HG03469 (cell line): ENCODE results near the gene HRH3.

Source experiments
- ATAC-seq: cut with Tn5 transposase; IDR thresholded peaks from one replicate; pipeline ENCODE4 v1.9.1; 2021; ENCODE audit warnings: mild to moderate bottlenecking, moderate library complexity, moderate number of reproducible peaks; ENCODE audit not compliant: unreplicated experiment

HRH3 gene

DNA sequence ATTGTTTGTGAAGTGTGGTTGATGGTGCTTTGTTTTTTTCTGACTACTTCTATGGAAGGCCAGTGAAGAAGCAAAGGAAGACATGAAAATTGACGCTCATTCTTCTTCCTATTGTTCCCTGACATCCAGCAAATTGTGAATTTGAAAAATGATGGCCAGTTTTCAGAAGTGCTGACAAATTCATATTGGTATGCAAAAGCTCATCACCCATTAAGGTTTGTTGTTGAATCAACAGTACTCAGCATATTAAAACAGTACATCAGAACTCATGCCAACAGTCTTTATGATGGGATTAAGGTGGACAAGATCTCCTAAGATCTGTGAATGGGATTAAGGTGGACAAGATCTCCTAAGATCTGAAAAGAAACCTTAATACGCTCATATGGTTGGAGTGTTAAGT, 38.3 kb downstream of the HRH3 start:
- ATAC-seq = no peak

- ATAC-seq = no peak
Observed at GRCh38 chr20:62179162-62179504, 40.9 kb downstream of the HRH3 start.

GRCh38 chr20:62178316-62179161, 41.5 kb downstream of the HRH3 start:
- no peak for ATAC-seq

DNA sequence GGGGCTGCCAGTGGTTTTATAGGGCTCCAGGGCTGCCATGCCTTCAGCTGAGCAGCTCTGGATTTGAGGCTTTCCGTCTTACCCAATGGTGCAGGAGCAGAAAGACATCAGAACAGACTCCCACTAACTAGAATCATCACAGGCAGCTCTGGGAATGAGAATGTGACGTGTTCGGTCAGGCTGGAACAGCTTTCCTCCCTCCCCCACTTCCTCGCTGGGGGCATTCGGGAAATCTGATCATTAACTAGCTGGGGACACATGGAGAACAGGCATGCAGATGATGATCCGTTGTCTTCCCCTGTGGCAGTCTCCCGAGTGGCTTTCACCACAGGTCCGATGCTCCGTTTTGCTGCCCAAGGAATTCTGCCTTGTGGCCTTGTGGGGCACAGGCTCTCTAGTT, 42.8 kb downstream of the HRH3 start:
- no peak for ATAC-seq

- ATAC-seq = no peak
Observed at GRCh38 chr20:62176866-62177265, 43.2 kb downstream of the HRH3 start.

DNA sequence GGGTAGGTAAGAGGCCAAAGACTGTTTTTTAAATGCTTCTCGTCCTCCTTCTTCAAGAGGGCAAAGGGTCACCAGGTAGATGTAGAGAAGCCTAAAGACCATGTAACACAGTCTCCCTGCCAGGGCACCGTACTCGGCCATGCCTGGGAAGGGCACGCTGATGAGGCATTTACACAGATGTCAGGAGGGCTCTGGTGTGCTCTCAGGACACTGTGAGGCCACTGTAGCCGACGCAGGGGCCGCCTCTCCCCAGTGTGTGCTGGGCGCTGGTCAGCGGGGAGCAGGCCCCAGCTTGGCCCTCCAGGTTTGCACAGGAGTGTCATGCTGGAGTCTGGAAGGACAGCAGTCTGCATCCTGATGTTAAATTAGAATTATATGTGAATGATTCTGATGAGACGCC, 44.4 kb downstream of the HRH3 start:
- no peak for ATAC-seq

- ATAC-seq = no peak
Observed at GRCh38 chr20:62174870-62175624, 45.0 kb downstream of the HRH3 start.

GRCh38 chr20:62174021-62174804, 45.9 kb downstream of the HRH3 start:
- no peak for ATAC-seq

DNA sequence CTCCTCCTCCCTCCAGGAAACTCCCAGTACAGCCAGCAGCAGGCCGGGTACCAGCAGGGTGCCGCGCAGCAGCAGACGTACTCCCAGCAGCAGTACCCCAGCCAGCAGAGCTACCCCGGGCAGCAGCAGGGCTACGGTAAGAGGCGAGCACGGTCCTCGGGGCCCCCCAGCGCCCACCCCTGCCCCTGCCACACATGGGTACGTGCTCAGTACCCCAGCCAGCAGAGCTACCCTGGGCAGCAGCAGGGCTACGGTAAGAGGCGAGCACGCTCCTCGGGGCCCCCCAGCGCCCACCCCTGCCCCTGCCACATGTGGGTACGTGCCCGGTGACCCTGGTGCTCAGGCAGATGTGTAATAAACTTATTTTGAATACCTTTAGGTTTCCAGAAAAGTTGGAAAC, 47.4 kb downstream of the HRH3 start:
- ATAC-seq = no peak

DNA sequence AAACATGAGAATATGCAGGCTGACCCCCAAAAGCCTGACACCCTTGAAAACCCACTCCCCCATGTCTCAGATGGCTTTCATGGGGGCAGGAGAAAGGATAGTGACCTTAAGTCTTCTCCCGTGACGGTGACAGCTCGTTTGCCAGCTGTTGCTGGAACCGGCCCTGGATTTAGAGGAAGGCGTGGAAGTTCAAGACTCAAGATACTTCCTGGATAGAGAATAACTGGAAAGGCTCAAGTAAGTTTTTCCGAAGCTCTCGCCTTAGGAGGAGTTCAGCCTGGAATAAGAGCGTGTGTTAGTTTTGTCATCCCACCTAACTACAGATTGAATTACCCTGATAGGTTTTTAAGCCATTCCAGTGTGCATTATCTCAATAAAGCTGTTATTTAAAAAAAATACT, 48.8 kb downstream of the HRH3 start:
- no peak for ATAC-seq

DNA sequence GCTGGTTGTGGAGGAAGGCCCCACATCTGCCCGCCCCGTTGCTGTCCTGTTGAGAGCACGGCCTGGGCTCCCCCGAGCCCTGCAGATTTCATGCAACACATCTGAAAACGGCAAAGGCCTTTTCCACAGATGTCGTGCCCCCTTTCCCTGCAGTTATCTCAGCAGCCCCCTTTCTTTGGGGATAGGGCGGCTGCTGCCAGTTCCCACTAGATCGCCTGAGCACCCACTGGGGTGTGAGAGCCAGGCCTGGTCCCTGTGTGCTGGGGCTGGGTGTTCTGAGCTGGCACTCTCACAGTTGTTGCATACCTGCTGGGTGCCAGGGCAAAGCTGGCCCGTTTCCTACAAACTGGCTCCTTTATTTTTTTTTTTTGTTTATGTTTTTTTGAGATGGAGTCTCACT, 49.5 kb downstream of the HRH3 start:
- no peak for ATAC-seq

- no peak for ATAC-seq
Observed at GRCh38 chr20:62168890-62169435, 51.1 kb downstream of the HRH3 start.

- no peak for ATAC-seq
Observed at GRCh38 chr20:62168061-62168460, 52.0 kb downstream of the HRH3 start.

DNA sequence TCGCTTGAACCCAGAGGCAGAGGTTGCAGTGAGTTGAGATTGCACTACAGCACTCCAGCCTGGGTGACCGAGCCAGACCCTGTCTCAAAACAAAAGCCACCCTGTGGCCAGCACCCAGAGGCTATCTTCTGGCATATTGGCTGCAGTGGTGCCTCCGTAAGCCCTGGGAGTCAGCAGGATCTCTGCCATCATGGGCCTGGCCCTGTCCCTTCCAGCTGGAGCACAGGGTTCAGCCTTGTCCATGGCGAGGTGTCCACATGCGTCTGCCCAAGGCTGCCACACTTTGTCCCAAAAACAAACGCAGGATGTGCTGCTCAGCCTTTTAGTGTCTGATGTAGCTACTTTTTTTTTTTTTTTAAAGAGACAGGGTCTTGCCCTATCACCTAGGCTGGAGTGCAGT, 52.6 kb downstream of the HRH3 start:
- no peak for ATAC-seq

GRCh38 chr20:62165762-62166399, 54.2 kb downstream of the HRH3 start:
- no peak for ATAC-seq
